ENCODE data around the gene CSNK1G2. TPM values are rescaled to one million over a fixed set of nuclear protein-coding genes. Genes with fewer than 3 reads are reported as not detected.

Gene CSNK1G2
- total RNA-seq, 1 experiment from 2014 or later, result 100.0 TPM

DNA sequence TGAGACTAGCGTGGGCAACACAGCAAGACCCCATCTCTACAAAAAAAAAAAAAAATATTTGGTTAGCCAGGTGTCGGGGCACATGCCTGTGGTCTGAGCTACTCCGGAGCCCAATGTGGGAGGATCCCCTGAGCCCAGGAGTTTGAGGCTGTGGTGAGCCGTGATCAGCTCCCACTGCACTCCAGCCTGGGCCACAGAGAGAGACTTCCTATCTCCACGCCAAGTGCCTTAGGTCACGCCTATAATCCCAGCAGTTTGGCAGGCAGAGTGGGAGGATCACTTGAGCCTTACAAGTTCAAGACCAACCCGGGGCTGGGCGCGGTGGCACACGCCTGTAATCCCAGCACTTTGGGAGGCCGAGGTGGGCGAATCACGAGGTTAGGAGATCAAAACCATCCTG, 44.5 kb upstream of the CSNK1G2 start:
- Histone ChIP-seq H4K20me1 (ENCODE audit: control insufficient read depth, insufficient read depth, insufficient read length) (no peaks in the 10 kb centered on the region), H4K91ac (ENCODE audit: insufficient read length, low read depth, low read length) (no peak overlapping the region), H4K8ac (replicated peaks; ENCODE audit: insufficient read length, low read depth, low read length) (no peak overlapping the region), H3K18ac (ENCODE audit: insufficient read length, low read depth, low read length) (no peak overlapping the region), H3K14ac (ENCODE audit: insufficient read depth, low read length) (no peak overlapping the region), H3K23ac (ENCODE audit: insufficient read length, low read depth, low read length) (no peak overlapping the region), H3K79me2 (ENCODE audit: insufficient read depth, low read length) (no peaks in the 10 kb centered on the region), H2BK5ac (ENCODE audit: insufficient read length, low read length) (no peak overlapping the region), H3K4me2 (ENCODE audit: insufficient read depth, insufficient read length, low read length) (no peak overlapping the region), H3K27ac (ENCODE audit: insufficient read length, low read depth, low read length) (no peak overlapping the region), H3T11ph (ENCODE audit: low read length) (no peak overlapping the region), H3K56ac (ENCODE audit: insufficient read length, low read depth, low read length) (no peak overlapping the region), H2BK12ac (ENCODE audit: insufficient read length, low read depth, low read length) (no peak overlapping the region), H3K4me1 (ENCODE audit: insufficient read depth, low read length) (no peaks in the 10 kb centered on the region), H2AK5ac (ENCODE audit: insufficient read length, low read length) (no peak overlapping the region), H2AFZ (ENCODE audit: low read length) (no peak overlapping the region), H3K9ac (ENCODE audit: extremely low read depth, insufficient read length, low read length) (no peak overlapping the region), H3K79me1 (ENCODE audit: insufficient read depth, low read depth, low read length, poor library complexity, severe bottlenecking) (no peaks in the 10 kb centered on the region), H2BK20ac (ENCODE audit: low read depth, low read length, poor library complexity, severe bottlenecking) (no peak overlapping the region), H2BK15ac (ENCODE audit: low read depth, low read length) (peak overlapping the region; percentile 24; the same call in 1 of the 2 replicates), H3K27me3 (ENCODE audit: insufficient read depth, low read length) (no peaks in the 10 kb centered on the region), H3K9me3 (ENCODE audit: control insufficient read depth, low read depth, low read length) (no peaks in the 10 kb centered on the region), H3K23me2 (ENCODE audit: insufficient read length, low read depth, low read length, poor library complexity, severe bottlenecking) (no peaks in the 10 kb centered on the region), H2BK120ac (ENCODE audit: low read depth, low read length, poor library complexity, severe bottlenecking) (peak overlapping the region; percentile 28), H4K5ac (ENCODE audit: insufficient read length, low read depth, low read length) (no peak overlapping the region), H3K4ac (ENCODE audit: low read depth, low read length) (no peak overlapping the region)
- Mint-ChIP-seq H3K9me3 (no peaks in the 10 kb centered on the region; a peak in 2 of 5 replicates), H3K36me3 (ENCODE audit: insufficient read depth in 1 of 3, low read depth in 3 of 3) (no peaks in the 10 kb centered on the region; a peak in 1 of 7 replicates), H3K27ac (no peak overlapping the region), H3K4me3 (no peak overlapping the region), H3K4me1 (peaks cover 8 to 9% of the 10 kb centered on the region in 2 experiments), H3K27me3 (ENCODE audit: low read depth) (peaks cover 14% of the 10 kb centered on the region)
- WGBS (ENCODE audit: extremely low coverage, insufficient read length, low lambda C conversion rate), result no CpG with 5 or more reads among the region's 13 CpGs
- no peak for DNase-seq
- TF ChIP-seq, protein P1, sequence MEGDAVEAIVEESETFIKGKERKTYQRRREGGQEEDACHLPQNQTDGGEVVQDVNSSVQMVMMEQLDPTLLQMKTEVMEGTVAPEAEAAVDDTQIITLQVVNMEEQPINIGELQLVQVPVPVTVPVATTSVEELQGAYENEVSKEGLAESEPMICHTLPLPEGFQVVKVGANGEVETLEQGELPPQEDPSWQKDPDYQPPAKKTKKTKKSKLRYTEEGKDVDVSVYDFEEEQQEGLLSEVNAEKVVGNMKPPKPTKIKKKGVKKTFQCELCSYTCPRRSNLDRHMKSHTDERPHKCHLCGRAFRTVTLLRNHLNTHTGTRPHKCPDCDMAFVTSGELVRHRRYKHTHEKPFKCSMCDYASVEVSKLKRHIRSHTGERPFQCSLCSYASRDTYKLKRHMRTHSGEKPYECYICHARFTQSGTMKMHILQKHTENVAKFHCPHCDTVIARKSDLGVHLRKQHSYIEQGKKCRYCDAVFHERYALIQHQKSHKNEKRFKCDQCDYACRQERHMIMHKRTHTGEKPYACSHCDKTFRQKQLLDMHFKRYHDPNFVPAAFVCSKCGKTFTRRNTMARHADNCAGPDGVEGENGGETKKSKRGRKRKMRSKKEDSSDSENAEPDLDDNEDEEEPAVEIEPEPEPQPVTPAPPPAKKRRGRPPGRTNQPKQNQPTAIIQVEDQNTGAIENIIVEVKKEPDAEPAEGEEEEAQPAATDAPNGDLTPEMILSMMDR (conservative IDR thresholded peaks at IDR 0.05), result no peak
